PC-9 (cell line): ENCODE measurements around the gene CD2. TPM values are rescaled to one million over a fixed set of nuclear protein-coding genes. Genes with fewer than 3 reads are reported as not detected.

Source experiments
- BruUV-seq: library from RNA; stranded (reverse); fragments of 400-500 nt; replicated peaks from 2 replicates; lab custom pipeline; 2021; lab: Mats Ljungman, UMichigan
- CTCF ChIA-PET: fragments of 300-600 bp; sonication (Branson Sonifier 250); formaldehyde crosslinking; loops from one replicate; lab custom pipeline; 2022; ENCODE audit warnings: antibody characterized with exemption; lab: Charles Lee
- POLR2A ChIA-PET: fragments of 300-600 bp; sonication (Branson Sonifier 250); formaldehyde crosslinking; loops from one replicate; lab custom pipeline; 2022; ENCODE audit warnings: antibody characterized with exemption; ENCODE audit not compliant: unreplicated experiment; lab: Charles Lee
- DNase-seq, 2 experiments: peaks; one replicate each; pipeline versions ENCODE4 v3.0.0 to v3.0.0-alpha.2; 2015 to 2022; ENCODE audit warnings: mixed read lengths in 1 of 2
- H2AFZ ChIP-seq: fragments of 200-600 bp; sonication (generic); 2 replicates; pipeline ENCODE4 v1.8.1; 2017; ENCODE audit warnings: antibody characterized with exemption
- H3F3A ChIP-seq: fragments of 200-600 bp; sonication (generic); 2 replicates; pipeline ENCODE4 v1.8.1; 2017; ENCODE audit warnings: antibody characterized with exemption, mild to moderate bottlenecking, low read depth; ENCODE audit not compliant: insufficient read depth
- H3K27ac ChIP-seq: fragments of 200-600 bp; sonication (generic); 2 replicates; pipeline ENCODE4 v1.6.1; 2016; ENCODE audit warnings: mixed run types
- H3K27me3 ChIP-seq: fragments of 200-600 bp; sonication (generic); 2 replicates; pipeline ENCODE4 v1.6.1; 2016; ENCODE audit warnings: low read depth, mixed run types; ENCODE audit not compliant: insufficient read depth
- H3K36me3 ChIP-seq: fragments of 200-600 bp; sonication (generic); 2 replicates; pipeline ENCODE4 v1.6.1; 2016; ENCODE audit warnings: low read depth, mixed run types
- H3K4me1 ChIP-seq: fragments of 200-600 bp; sonication (generic); replicated peaks from 2 replicates; pipeline ENCODE4 v1.6.1; 2016; ENCODE audit warnings: mixed run types; ENCODE audit not compliant: insufficient read depth
- H3K4me2 ChIP-seq: fragments of 200-600 bp; sonication (generic); 2 replicates; pipeline ENCODE4 v1.6.1; 2017; ENCODE audit warnings: mixed run types
- H3K4me3 ChIP-seq: fragments of 200-600 bp; sonication (generic); 2 replicates; pipeline ENCODE4 v1.6.1; 2016; ENCODE audit warnings: mixed run types
- H3K79me2 ChIP-seq: fragments of 200-600 bp; sonication (generic); 2 replicates; pipeline ENCODE4 v1.6.1; 2017; ENCODE audit warnings: low read depth, mixed run types
- H3K9me2 ChIP-seq: fragments of 200-600 bp; sonication (generic); 2 replicates; pipeline ENCODE4 v1.8.1; 2017; ENCODE audit warnings: mild to moderate bottlenecking; ENCODE audit not compliant: insufficient read depth
- H3K9me3 ChIP-seq: fragments of 200-600 bp; sonication (generic); 2 replicates; pipeline ENCODE4 v1.8.1; 2016; ENCODE audit warnings: low read depth; ENCODE audit not compliant: insufficient read depth
- H4K20me1 ChIP-seq: fragments of 200-600 bp; sonication (generic); 2 replicates; pipeline ENCODE4 v1.8.1; 2017; ENCODE audit not compliant: insufficient read depth
- CTCF ChIP-seq: fragments of 200-600 bp; sonication (generic); conservative IDR thresholded peaks from 2 replicates; pipeline ENCODE4 v1.6.1; 2017; ENCODE audit warnings: mixed run types, antibody characterized with exemption, mild to moderate bottlenecking, moderate library complexity
- EZH2 ChIP-seq: fragments of 200-600 bp; sonication (generic); IDR thresholded peaks from 2 replicates; pipeline ENCODE4 v1.8.0; 2017; ENCODE audit warnings: antibody characterized with exemption, low read depth
- intact Hi-C: fragments of 100-400 bp; cut with micrococcal nuclease; formaldehyde crosslinking; loops from one replicate; pipeline ENCODE4 v1.10.0; 2022; ENCODE audit not compliant: unreplicated experiment
- total RNA-seq: library from RNA; stranded (reverse); gene quantifications from 2 replicates; pipeline ENCODE4 v1.2.3, GENCODE V29; 2021

CD2 gene
- total RNA-seq, 1 experiment from 2014 or later: not detected

DNA sequence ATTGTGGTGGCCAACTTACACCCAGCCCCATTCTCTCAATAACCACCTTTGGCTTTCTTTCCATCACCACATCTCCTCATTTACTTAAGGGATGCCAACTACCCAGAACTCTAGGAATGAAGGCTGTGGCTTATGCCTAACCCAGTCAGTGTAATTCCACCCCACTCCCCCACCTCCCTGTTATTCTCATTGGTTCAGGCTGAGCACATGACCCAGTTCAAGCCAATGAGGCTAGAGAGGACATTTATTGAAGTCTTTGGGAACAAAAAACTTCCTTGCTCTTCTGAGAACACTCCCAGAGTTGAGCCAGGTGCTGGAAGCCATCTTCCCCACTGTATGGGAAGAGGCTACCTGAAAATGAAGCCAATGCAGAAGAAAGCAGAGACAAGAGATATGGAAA lies 22.8 kb upstream of the CD2 start:
- no peak overlapping the region for H3K27ac ChIP-seq
- H3F3A ChIP-seq: no peaks in the 10 kb centered on the region
- TF ChIP-seq EZH2: no peak
- no peak for TF ChIP-seq CTCF
- H2AFZ ChIP-seq: no peak overlapping the region
- CTCF ChIA-PET: no interaction called here
- H3K27me3 ChIP-seq: no peaks in the 10 kb centered on the region
- H4K20me1 ChIP-seq: no peaks in the 10 kb centered on the region
- H3K9me3 ChIP-seq: no peaks in the 10 kb centered on the region
- no TSS peak for BruUV-seq
- POLR2A ChIA-PET: no interaction called here
- no peak overlapping the region for H3K4me3 ChIP-seq
- H3K79me2 ChIP-seq: no peaks in the 10 kb centered on the region
- H3K4me1 ChIP-seq: no peaks in the 10 kb centered on the region
- DNase-seq: no peak
- H3K9me2 ChIP-seq: no peaks in the 10 kb centered on the region
- intact Hi-C loops: loop anchor here (10.0 kb wide), 2 partner anchors 83 to 223 kb away; no protein-coding TSS in a partner anchor
- no peaks in the 10 kb centered on the region for H3K36me3 ChIP-seq
- H3K4me2 ChIP-seq: no peak overlapping the region

- no peak for DNase-seq
- no peaks in the 10 kb centered on the region for H3K27me3 ChIP-seq
- no peaks in the 10 kb centered on the region for H3F3A ChIP-seq
- no peaks in the 10 kb centered on the region for H3K4me1 ChIP-seq
- no peaks in the 10 kb centered on the region for H3K9me2 ChIP-seq
- intact Hi-C loops: loop anchor here (10.0 kb wide), 2 partner anchors 82 to 222 kb away; no protein-coding TSS in a partner anchor
- TF ChIP-seq CTCF (no peak), EZH2 (no peak)
- H3K4me2 ChIP-seq: no peak overlapping the region
- no peaks in the 10 kb centered on the region for H3K9me3 ChIP-seq
- no peak overlapping the region for H3K4me3 ChIP-seq
- H2AFZ ChIP-seq: no peak overlapping the region
- ChIA-PET CTCF (no interaction called here), POLR2A (no interaction called here)
- H3K36me3 ChIP-seq: no peaks in the 10 kb centered on the region
- no peaks in the 10 kb centered on the region for H3K79me2 ChIP-seq
- no TSS peak for BruUV-seq
- H4K20me1 ChIP-seq: no peaks in the 10 kb centered on the region
- no peak overlapping the region for H3K27ac ChIP-seq
Measured at GRCh38 chr1:116732726-116733125, 21.5 kb upstream of the CD2 start.

DNA sequence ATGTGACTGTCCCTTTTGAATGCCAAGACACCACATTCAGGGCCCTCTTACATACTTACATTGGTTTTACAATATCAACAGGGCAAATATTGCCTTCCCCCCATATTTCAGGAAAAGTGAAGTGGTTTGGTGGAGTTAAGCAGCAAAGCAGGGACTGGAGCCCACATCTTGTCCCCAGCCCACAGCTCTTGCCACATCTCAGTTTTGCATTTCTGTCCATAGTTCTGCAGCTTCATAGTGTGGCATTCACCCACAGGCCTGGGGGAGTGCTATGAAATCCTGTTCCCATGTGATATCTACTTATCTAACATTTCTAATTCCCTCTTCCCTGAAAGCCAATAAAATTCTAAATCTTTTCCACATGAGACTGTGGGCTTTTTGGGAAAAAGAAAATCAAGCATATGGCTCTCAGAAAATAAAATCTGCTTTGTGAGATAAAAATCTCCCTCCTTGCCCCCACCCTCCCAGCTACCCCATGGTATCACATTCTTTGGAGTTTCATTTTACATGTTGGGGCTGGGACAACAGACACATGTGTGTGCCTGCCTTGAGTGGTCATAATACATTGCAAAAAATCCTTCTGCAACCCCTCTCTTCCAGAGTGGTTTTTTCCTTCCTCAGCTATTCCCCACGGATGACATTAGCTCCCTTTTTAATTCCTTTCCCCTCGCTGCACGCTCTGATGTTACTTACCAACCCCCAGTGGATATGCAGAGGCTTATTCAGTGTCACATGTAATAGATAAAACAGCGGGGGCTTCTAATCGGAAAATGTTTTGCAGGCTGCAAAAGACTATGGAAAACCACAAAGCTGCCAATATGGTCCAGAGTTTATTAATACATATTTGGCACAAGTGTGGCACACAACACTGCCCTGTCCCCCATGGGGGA lies 20.5 kb upstream of the CD2 start:
- Histone ChIP-seq H3K4me3 (no peak overlapping the region), H3F3A (no peaks in the 10 kb centered on the region), H3K36me3 (no peaks in the 10 kb centered on the region), H3K27me3 (no peaks in the 10 kb centered on the region), H3K27ac (no peak overlapping the region), H4K20me1 (no peaks in the 10 kb centered on the region), H3K9me3 (no peaks in the 10 kb centered on the region), H3K4me2 (no peak overlapping the region), H2AFZ (no peak overlapping the region), H3K4me1 (no peaks in the 10 kb centered on the region), H3K79me2 (no peaks in the 10 kb centered on the region), H3K9me2 (no peaks in the 10 kb centered on the region)
- no peak for DNase-seq
- ChIA-PET CTCF (interaction anchor here (0.6 kb wide), 1 partner anchor 326 kb away, joined by 5 read pairs; no protein-coding TSS in a partner anchor), POLR2A (no interaction called here)
- TF ChIP-seq CTCF: no peak
- no peak for TF ChIP-seq EZH2
- intact Hi-C loops: loop anchor here (10.0 kb wide), 2 partner anchors 81 to 221 kb away; no protein-coding TSS in a partner anchor
- BruUV-seq: no TSS peak
